ENCODE data around the gene DTX3L.

DTX3L gene

GRCh38 chr3:122606330-122606729 is 42.2 kb downstream of the DTX3L start:
- DNase-seq (ENCODE audit: low spot score) = no peak

GRCh38 chr3:122608916-122609315 is 44.8 kb downstream of the DTX3L start:
- no peak for DNase-seq (ENCODE audit: low spot score)

GRCh38 chr3:122609798-122610559 is 45.8 kb downstream of the DTX3L start:
- no peak for DNase-seq (ENCODE audit: low spot score)

- no peak for DNase-seq (ENCODE audit: low spot score)
Observed at GRCh38 chr3:122612696-122613095, 48.6 kb downstream of the DTX3L start.

GRCh38 chr3:122615303-122615702 is 51.2 kb downstream of the DTX3L start:
- no peak for DNase-seq (ENCODE audit: low spot score)

- no peak for DNase-seq (ENCODE audit: low spot score)
Observed at GRCh38 chr3:122618614-122619013, 54.5 kb downstream of the DTX3L start.

GRCh38 chr3:122619040-122619439 is 54.9 kb downstream of the DTX3L start:
- no peak for DNase-seq (ENCODE audit: low spot score)

GRCh38 chr3:122620399-122620798 is 56.3 kb downstream of the DTX3L start:
- DNase-seq (ENCODE audit: low spot score) = no peak

GRCh38 chr3:122621112-122621511 is 57.0 kb downstream of the DTX3L start:
- DNase-seq (ENCODE audit: low spot score) = no peak

GRCh38 chr3:122623031-122623829 is 59.1 kb downstream of the DTX3L start:
- no peak for DNase-seq (ENCODE audit: low spot score)

Data from pons (tissue), 1 donor.